Renal cortex interstitium (tissue), 11 donors: ENCODE results near the gene FOXN3. TPM values are rescaled to one million over a fixed set of nuclear protein-coding genes. Genes with fewer than 3 reads are reported as not detected.
A peak's percentile ranks its signal among the peaks of the same experiment; 100 is the strongest.

Experiments
- DNase-seq, 11 donors: peaks; one replicate each; pipeline ENCODE4 v3.0.0-alpha.2; 2013; ENCODE audit warnings: low read depth in 9 of 11, low spot score in 4 of 11; ENCODE audit errors: extremely low read depth in 1 of 11
- polyA plus RNA-seq, 3 donors: library from polyadenylated mRNA; unstranded; fragments of 120-200 nt; gene quantifications; one replicate each; pipeline ENCODE4 v1.2.1, GENCODE V29; 2013; ENCODE audit not compliant: insufficient read length in 3 of 3

Gene FOXN3
- polyA plus RNA-seq, 3 donors = 30.8 to 32.3 (median 31.1) TPM

GRCh38 chr14:89232265-89233070 is 184.6 kb downstream of the FOXN3 start:
- no peak for DNase-seq

GRCh38 chr14:89231426-89232113 is 185.5 kb downstream of the FOXN3 start:
- DNase-seq = no peak

GRCh38 chr14:89228921-89229639 is 188.0 kb downstream of the FOXN3 start:
- no peak for DNase-seq

GRCh38 chr14:89227496-89227836 is 189.6 kb downstream of the FOXN3 start:
- DNase-seq = no peak

- no peak for DNase-seq
Observed at GRCh38 chr14:89226801-89227495, 190.1 kb downstream of the FOXN3 start.

GRCh38 chr14:89225607-89226006 is 191.4 kb downstream of the FOXN3 start:
- DNase-seq = no peak

GRCh38 chr14:89221109-89221810 is 195.8 kb downstream of the FOXN3 start:
- DNase-seq = peak in 6 of 11 donors; percentile 40 to 64 (median 58)

GRCh38 chr14:89219051-89219450 is 198.0 kb downstream of the FOXN3 start:
- DNase-seq = no peak

- peak in 5 of 11 donors; percentile 25 to 49 (median 38) for DNase-seq
Observed at GRCh38 chr14:89217891-89218290, 199.1 kb downstream of the FOXN3 start.

- no peak for DNase-seq
Observed at GRCh38 chr14:89215531-89215930, 201.5 kb downstream of the FOXN3 start.

GRCh38 chr14:89215114-89215513 is 201.9 kb downstream of the FOXN3 start:
- no peak for DNase-seq

- DNase-seq = peak in 1 of 11 donors; percentile 27
Observed at GRCh38 chr14:89214221-89214965, 202.6 kb downstream of the FOXN3 start.

- no peak for DNase-seq
Observed at GRCh38 chr14:89212386-89213235, 204.4 kb downstream of the FOXN3 start.

- DNase-seq = no peak
Observed at GRCh38 chr14:89209558-89209957, 207.5 kb downstream of the FOXN3 start.

GRCh38 chr14:89207925-89208328 is 209.1 kb downstream of the FOXN3 start:
- DNase-seq = no peak

GRCh38 chr14:89206389-89207031 is 210.5 kb downstream of the FOXN3 start:
- DNase-seq = no peak
